ENCODE measurements around the gene KRT26.
A peak's percentile ranks its signal among the peaks of the same experiment; 100 is the strongest.

DNA sequence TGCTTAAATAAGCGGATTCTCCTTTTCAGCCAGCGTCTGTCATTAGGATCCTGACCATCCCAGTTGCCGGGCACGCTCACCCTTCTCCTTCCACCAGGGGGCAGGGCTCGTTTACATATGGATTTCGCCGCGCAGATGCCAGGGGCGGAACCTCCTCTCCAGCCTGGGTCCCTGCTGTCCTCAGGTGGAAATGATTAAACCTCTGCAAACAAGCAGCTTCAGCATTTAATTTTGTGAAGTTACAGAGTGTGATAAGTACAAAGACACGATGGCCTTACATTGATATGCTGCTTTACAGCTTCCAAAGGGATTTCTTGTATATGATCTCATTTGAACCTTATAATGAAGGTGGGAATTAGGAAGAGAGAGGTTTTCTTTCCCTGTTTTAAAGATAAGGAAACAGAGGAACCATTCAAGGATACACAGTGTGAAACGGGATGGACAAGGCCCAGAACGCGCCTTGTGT, 31.6 kb upstream of the KRT26 start:
- TF ChIP-seq, protein P1, sequence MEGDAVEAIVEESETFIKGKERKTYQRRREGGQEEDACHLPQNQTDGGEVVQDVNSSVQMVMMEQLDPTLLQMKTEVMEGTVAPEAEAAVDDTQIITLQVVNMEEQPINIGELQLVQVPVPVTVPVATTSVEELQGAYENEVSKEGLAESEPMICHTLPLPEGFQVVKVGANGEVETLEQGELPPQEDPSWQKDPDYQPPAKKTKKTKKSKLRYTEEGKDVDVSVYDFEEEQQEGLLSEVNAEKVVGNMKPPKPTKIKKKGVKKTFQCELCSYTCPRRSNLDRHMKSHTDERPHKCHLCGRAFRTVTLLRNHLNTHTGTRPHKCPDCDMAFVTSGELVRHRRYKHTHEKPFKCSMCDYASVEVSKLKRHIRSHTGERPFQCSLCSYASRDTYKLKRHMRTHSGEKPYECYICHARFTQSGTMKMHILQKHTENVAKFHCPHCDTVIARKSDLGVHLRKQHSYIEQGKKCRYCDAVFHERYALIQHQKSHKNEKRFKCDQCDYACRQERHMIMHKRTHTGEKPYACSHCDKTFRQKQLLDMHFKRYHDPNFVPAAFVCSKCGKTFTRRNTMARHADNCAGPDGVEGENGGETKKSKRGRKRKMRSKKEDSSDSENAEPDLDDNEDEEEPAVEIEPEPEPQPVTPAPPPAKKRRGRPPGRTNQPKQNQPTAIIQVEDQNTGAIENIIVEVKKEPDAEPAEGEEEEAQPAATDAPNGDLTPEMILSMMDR (IDR thresholded peaks at IDR 0.05) = peak in 1 of 3 donors; percentile 81
- TF ChIP-seq POLR2A (IDR thresholded peaks at IDR 0.05) = no peak

All from lower leg skin (tissue), 3 donors.